ENCODE measurements around the gene STX18. TPM values are rescaled to one million over a fixed set of nuclear protein-coding genes. Genes with fewer than 3 reads are reported as not detected.

STX18 gene
- total RNA-seq, 2 experiments from 2014 or later = 19.5 to 20.0 TPM

- Mint-ChIP-seq H3K27ac (no peak overlapping the region), H3K27me3 (no peaks in the 10 kb centered on the region), H3K4me3 (no peak overlapping the region), H3K9me3 (no peaks in the 10 kb centered on the region), H3K36me3 (ENCODE audit: low read depth) (no peaks in the 10 kb centered on the region), H3K4me1 (ENCODE audit: low read depth) (peaks cover 7% of the 10 kb centered on the region)
- peak; percentile 86 for DNase-seq
- POLR2A ChIA-PET = interaction anchor here (0.6 kb wide), 1 partner anchor 51 kb away, joined by 3 read pairs; no protein-coding TSS in a partner anchor
- intact Hi-C loops (cut with micrococcal nuclease) = loop anchor here (5.0 kb wide), 1 partner anchor 369 kb away; the partner anchor contains the start of gene MSX1
- TF ChIP-seq CTCF (IDR thresholded peaks at IDR 0.05) = peak; percentile 86
- CTCF ChIA-PET = interaction anchor here (0.6 to 4.2 kb wide), 18 partner anchors 10 to 387 kb away, joined by 3 to 18 read pairs (median 4); no protein-coding TSS in a partner anchor
- ATAC-seq = peak; percentile 90
Measured at GRCh38 chr4:4488405-4489404, 53.1 kb downstream of the STX18 start.

- no peak overlapping the region for H3K4me3 Mint-ChIP-seq
- CTCF ChIA-PET = interaction anchor here (1.0 to 4.2 kb wide), 3 partner anchors 8 to 89 kb away, joined by 3 to 18 read pairs (median 11); no protein-coding TSS in a partner anchor
- H3K4me1 Mint-ChIP-seq (ENCODE audit: low read depth) = no peaks in the 10 kb centered on the region
- POLR2A ChIA-PET = no interaction called here
- H3K9me3 Mint-ChIP-seq = no peaks in the 10 kb centered on the region
- no peak for ATAC-seq
- no peaks in the 10 kb centered on the region for H3K36me3 Mint-ChIP-seq (ENCODE audit: low read depth)
- intact Hi-C loops (cut with micrococcal nuclease) = loop anchor here (5.0 kb wide), 1 partner anchor 370 kb away; the partner anchor contains the start of gene MSX1
- H3K27me3 Mint-ChIP-seq = no peaks in the 10 kb centered on the region
- TF ChIP-seq CTCF (IDR thresholded peaks at IDR 0.05) = no peak
- no peak for DNase-seq
- no peak overlapping the region for H3K27ac Mint-ChIP-seq
Measured at GRCh38 chr4:4486969-4487368, 54.9 kb downstream of the STX18 start.

DNA sequence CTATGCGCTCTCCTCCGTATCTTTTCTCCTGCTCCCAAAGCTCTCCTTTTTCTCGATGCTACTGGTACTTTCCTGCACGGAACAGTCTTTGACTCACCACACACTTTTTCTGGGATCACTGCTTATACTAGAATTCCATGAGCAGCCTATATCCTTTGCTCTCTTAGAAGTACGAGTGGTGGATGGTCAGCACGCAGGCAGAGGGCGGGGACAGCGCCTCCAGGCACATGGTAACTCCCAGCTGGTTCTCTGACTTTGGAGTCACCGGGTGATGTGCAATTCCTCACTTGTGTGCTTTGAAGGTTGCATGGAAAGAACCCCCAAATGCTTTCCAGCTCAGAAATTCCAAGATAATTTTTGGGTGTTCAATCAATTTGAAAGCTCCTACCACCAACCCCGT, 56.0 kb downstream of the STX18 start:
- no peak for TF ChIP-seq CTCF (IDR thresholded peaks at IDR 0.05)
- Mint-ChIP-seq H3K4me1 (ENCODE audit: low read depth) (no peaks in the 10 kb centered on the region), H3K36me3 (ENCODE audit: low read depth) (no peaks in the 10 kb centered on the region), H3K27me3 (no peaks in the 10 kb centered on the region), H3K27ac (no peak overlapping the region), H3K9me3 (no peaks in the 10 kb centered on the region), H3K4me3 (no peak overlapping the region)
- ATAC-seq (no peak), DNase-seq (no peak)
- ChIA-PET POLR2A (no interaction called here), CTCF (interaction anchor here (1.0 to 1.1 kb wide), 2 partner anchors 27 to 151 kb away, joined by 3 read pairs; no protein-coding TSS in a partner anchor)
- intact Hi-C loops (cut with micrococcal nuclease) = loop anchor here (5.0 kb wide), 1 partner anchor 371 kb away; the partner anchor contains the start of gene MSX1

GRCh38 chr4:4481399-4481994, 60.4 kb downstream of the STX18 start:
- no peak overlapping the region for H3K4me3 Mint-ChIP-seq
- CTCF ChIA-PET = interaction anchor here (0.6 to 1.5 kb wide), 2 partner anchors 10 to 1545 kb away, joined by 3 to 5 read pairs; no protein-coding TSS in a partner anchor
- ATAC-seq (no peak), DNase-seq (no peak)
- intact Hi-C loops (cut with micrococcal nuclease) = no loop called here
- no peaks in the 10 kb centered on the region for H3K27me3 Mint-ChIP-seq
- no peaks in the 10 kb centered on the region for H3K9me3 Mint-ChIP-seq
- H3K4me1 Mint-ChIP-seq (ENCODE audit: low read depth) = no peaks in the 10 kb centered on the region
- H3K27ac Mint-ChIP-seq = no peak overlapping the region
- H3K36me3 Mint-ChIP-seq (ENCODE audit: low read depth) = no peaks in the 10 kb centered on the region
- POLR2A ChIA-PET = no interaction called here
- no peak for TF ChIP-seq CTCF (IDR thresholded peaks at IDR 0.05)

Measured in activated CD8-positive, alpha-beta T cell treated with anti-CD3 and anti-CD28 coated beads for 36 hours (primary cell).